ENCODE data around the gene GPRC6A. TPM values are rescaled to one million over a fixed set of nuclear protein-coding genes. Genes with fewer than 3 reads are reported as not detected.

Gene GPRC6A
- total and polyA plus RNA-seq, 4 donors = not detected

- Histone ChIP-seq H3K9me3 (ENCODE audit: control insufficient read depth in 4 of 4, low read length in 3 of 4) (no peaks in the 10 kb centered on the region), H3K36me3 (ENCODE audit: control insufficient read depth in 4 of 4, insufficient read depth in 3 of 4, low read depth in 1 of 4, low read length in 3 of 4) (no peaks in the 10 kb centered on the region), H3K4me3 (ENCODE audit: low read depth in 1 of 3, low read length in 3 of 3) (no peak overlapping the region), H3K9ac (ENCODE audit: low read depth in 1 of 2, low read length in 2 of 2) (no peak overlapping the region), H3K27ac (ENCODE audit: low read depth in 1 of 2, low read length in 2 of 2) (no peak overlapping the region), H3K27me3 (ENCODE audit: control insufficient read depth in 4 of 4, insufficient read depth in 4 of 4, low read length in 3 of 4) (no peaks in the 10 kb centered on the region), H3K4me1 (ENCODE audit: control insufficient read depth in 4 of 4, insufficient read depth in 4 of 4, low read length in 3 of 4) (peaks cover 0 to 1% (median 0%) of the 10 kb centered on the region in 4 donors)
- TF ChIP-seq SP1 (IDR thresholded peaks at IDR 0.05) (no peak), EGR1 (IDR thresholded peaks at IDR 0.05; ENCODE audit: low read depth in 2 of 2) (no peak), NR2F2 (IDR thresholded peaks at IDR 0.05) (no peak)
- WGBS = 62% methylated on average over 3 of the region's 3 CpGs
- DNase-seq (ENCODE audit: low spot score) = no peak
Measured at GRCh38 chr6:116793224-116793623, 35.7 kb downstream of the GPRC6A start.

DNA sequence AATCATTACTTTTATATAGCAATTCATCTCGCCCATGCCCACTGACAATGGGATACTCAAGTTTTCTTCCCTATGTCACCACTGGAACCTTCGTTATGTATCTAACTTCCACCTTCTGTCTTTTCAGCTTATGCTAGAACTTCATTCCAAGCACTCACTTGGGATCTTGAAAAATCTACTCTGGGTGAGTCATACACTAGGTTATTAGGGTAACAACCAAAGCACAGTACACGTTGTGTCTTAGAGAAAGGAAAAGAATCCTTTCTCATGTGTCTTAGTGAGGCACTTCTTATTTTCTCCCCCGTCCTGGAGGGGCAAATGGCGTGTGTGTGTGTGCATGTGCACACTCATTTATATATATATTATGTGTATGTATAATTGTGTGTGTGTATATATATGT is 45.0 kb downstream of the GPRC6A start:
- Histone ChIP-seq H3K4me3 (ENCODE audit: low read depth in 1 of 3, low read length in 3 of 3) (no peak overlapping the region), H3K4me1 (ENCODE audit: control insufficient read depth in 4 of 4, insufficient read depth in 4 of 4, low read length in 3 of 4) (peaks cover 0 to 2% (median 1%) of the 10 kb centered on the region in 4 donors), H3K27me3 (ENCODE audit: control insufficient read depth in 4 of 4, insufficient read depth in 4 of 4, low read length in 3 of 4) (peaks cover 0 to 3% (median 0%) of the 10 kb centered on the region in 4 donors), H3K27ac (ENCODE audit: low read depth in 1 of 2, low read length in 2 of 2) (no peak overlapping the region), H3K36me3 (ENCODE audit: control insufficient read depth in 4 of 4, insufficient read depth in 3 of 4, low read depth in 1 of 4, low read length in 3 of 4) (no peaks in the 10 kb centered on the region), H3K9me3 (ENCODE audit: control insufficient read depth in 4 of 4, low read length in 3 of 4) (no peaks in the 10 kb centered on the region), H3K9ac (ENCODE audit: low read depth in 1 of 2, low read length in 2 of 2) (no peak overlapping the region)
- 69% methylated on average over 5 of the region's 5 CpGs for WGBS
- TF ChIP-seq YY1 (IDR thresholded peaks at IDR 0.05) (no peak), FOXA2 (IDR thresholded peaks at IDR 0.05) (no peak), EGR1 (IDR thresholded peaks at IDR 0.05; ENCODE audit: low read depth in 2 of 2) (no peak), NR2F2 (IDR thresholded peaks at IDR 0.05) (no peak), RAD21 (IDR thresholded peaks at IDR 0.05) (no peak), ATF3 (IDR thresholded peaks at IDR 0.05) (no peak), MAX (IDR thresholded peaks at IDR 0.05) (no peak), ZBTB33 (IDR thresholded peaks at IDR 0.05) (no peak), TAF1 (conservative IDR thresholded peaks at IDR 0.05) (no peak), JUND (IDR thresholded peaks at IDR 0.05) (no peak), GABPA (IDR thresholded peaks at IDR 0.05 in 1 of 2, conservative IDR thresholded peaks at IDR 0.05 in 1 of 2) (no peak), CTCF (IDR thresholded peaks at IDR 0.05; ENCODE audit: low read depth, low read length, missing input control) (no peak)
- no peak for DNase-seq (ENCODE audit: low spot score)

DNA sequence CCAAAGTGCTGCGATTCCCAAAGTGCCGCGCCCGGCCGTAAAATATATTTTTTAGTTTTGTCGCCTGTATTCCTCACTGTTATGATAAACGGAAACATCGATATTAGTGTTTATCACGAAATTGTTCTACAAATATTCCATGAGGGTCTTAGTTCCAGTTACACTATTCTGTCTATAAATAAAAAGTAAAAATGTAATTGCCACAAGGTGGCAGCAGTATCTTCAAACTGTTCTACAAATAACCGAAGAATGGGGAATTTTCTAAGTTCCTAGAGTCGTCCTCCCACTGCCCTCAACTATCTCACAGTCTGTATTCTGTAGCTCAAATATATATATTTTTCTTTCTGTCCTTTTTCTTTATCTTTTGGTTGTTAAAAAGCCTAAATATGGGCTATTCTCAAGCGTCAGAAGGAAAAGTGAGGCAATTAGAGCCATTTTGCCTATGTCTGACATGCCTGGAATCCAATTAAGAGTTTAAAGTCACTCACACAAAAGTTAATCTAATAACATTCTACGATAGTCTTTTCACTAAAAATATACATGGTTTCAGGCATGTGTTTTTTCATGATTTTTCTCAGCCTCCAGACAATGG is 49.2 kb downstream of the GPRC6A start:
- TF ChIP-seq CTCF (IDR thresholded peaks at IDR 0.05; ENCODE audit: low read depth, low read length, missing input control) (peak; percentile 23), JUND (IDR thresholded peaks at IDR 0.05) (no peak), NR2F2 (IDR thresholded peaks at IDR 0.05) (no peak), RAD21 (IDR thresholded peaks at IDR 0.05) (peak; percentile 64 to 71), TAF1 (conservative IDR thresholded peaks at IDR 0.05) (no peak), SP1 (IDR thresholded peaks at IDR 0.05) (no peak)
- Histone ChIP-seq H3K27ac (ENCODE audit: low read depth in 1 of 2, low read length in 2 of 2) (no peak overlapping the region), H3K4me3 (ENCODE audit: low read depth in 1 of 3, low read length in 3 of 3) (no peak overlapping the region), H3K36me3 (ENCODE audit: control insufficient read depth in 4 of 4, insufficient read depth in 3 of 4, low read depth in 1 of 4, low read length in 3 of 4) (no peaks in the 10 kb centered on the region), H3K4me1 (ENCODE audit: control insufficient read depth in 4 of 4, insufficient read depth in 4 of 4, low read length in 3 of 4) (peaks cover 0 to 2% (median 1%) of the 10 kb centered on the region in 4 donors), H3K9me3 (ENCODE audit: control insufficient read depth in 4 of 4, low read length in 3 of 4) (no peaks in the 10 kb centered on the region), H3K27me3 (ENCODE audit: control insufficient read depth in 4 of 4, insufficient read depth in 4 of 4, low read length in 3 of 4) (peaks cover 0 to 2% (median 0%) of the 10 kb centered on the region in 4 donors), H3K9ac (ENCODE audit: low read depth in 1 of 2, low read length in 2 of 2) (no peak overlapping the region)
- WGBS = 23% methylated on average over 13 of the region's 13 CpGs
- no peak for DNase-seq (ENCODE audit: low spot score)

Data from liver (tissue), 9 donors.